ENCODE measurements around the gene MACROD2.

MACROD2 gene

DNA sequence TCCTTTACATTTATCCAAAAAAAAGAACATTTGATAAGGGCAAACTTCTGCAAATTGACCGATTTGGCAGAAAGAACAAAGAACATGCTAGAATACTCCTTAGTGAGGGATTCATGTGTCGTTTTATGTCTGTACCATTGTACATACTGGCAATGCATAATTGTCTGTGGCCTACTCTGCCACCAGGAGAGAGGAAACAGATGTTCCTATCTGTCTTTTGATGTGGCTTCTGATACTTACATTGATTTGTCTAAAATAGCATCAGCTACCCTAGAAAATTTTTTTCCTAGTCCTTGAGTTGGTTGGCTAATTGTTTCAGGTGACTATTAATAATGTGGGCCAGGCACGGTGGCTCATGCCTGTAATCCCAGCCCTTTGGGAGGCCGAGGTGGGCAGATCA lies 1923.8 kb downstream of the MACROD2 start:
- Histone ChIP-seq H3K4me1 (ENCODE audit: control insufficient read depth, insufficient read depth, low read length) (no peaks in the 10 kb centered on the region), H3K9me3 (ENCODE audit: control insufficient read depth, insufficient read depth, low read depth, low read length) (no peaks in the 10 kb centered on the region), H3K27ac (ENCODE audit: extremely low read depth, low read depth, low read length) (no peak overlapping the region), H3K36me3 (ENCODE audit: control insufficient read depth in 2 of 2, insufficient read depth in 1 of 2, low read length in 2 of 2) (no peaks in the 10 kb centered on the region), H3K4me3 (ENCODE audit: low read depth, low read length) (no peak overlapping the region)
- ChIA-PET POLR2A (no interaction called here), CTCF (no interaction called here)
- no peak for TF ChIP-seq ZNF266 (tag by site-specific recombination; IDR thresholded peaks at IDR 0.05; ENCODE audit: low read depth)
- TF ChIP-seq ZNF391 (tag by site-specific recombination; IDR thresholded peaks at IDR 0.05; ENCODE audit: borderline replicate concordance, low read depth) = no peak
- no peak for TF ChIP-seq ZNF404 (tag by site-specific recombination; IDR thresholded peaks at IDR 0.05)
- TF ChIP-seq ZNF629 (tag by site-specific recombination; IDR thresholded peaks at IDR 0.05) = no peak
- TF ChIP-seq ZNF398 (tag by site-specific recombination; IDR thresholded peaks at IDR 0.05) = no peak
- TF ChIP-seq ZNF707 (tag by site-specific recombination; IDR thresholded peaks at IDR 0.05) = no peak
- TF ChIP-seq ZNF132 (tag by site-specific recombination; IDR thresholded peaks at IDR 0.05; ENCODE audit: borderline replicate concordance) = no peak
- no peak for TF ChIP-seq ZNF221 (tag by site-specific recombination; IDR thresholded peaks at IDR 0.05; ENCODE audit: borderline replicate concordance)
- TF ChIP-seq, protein P1, sequence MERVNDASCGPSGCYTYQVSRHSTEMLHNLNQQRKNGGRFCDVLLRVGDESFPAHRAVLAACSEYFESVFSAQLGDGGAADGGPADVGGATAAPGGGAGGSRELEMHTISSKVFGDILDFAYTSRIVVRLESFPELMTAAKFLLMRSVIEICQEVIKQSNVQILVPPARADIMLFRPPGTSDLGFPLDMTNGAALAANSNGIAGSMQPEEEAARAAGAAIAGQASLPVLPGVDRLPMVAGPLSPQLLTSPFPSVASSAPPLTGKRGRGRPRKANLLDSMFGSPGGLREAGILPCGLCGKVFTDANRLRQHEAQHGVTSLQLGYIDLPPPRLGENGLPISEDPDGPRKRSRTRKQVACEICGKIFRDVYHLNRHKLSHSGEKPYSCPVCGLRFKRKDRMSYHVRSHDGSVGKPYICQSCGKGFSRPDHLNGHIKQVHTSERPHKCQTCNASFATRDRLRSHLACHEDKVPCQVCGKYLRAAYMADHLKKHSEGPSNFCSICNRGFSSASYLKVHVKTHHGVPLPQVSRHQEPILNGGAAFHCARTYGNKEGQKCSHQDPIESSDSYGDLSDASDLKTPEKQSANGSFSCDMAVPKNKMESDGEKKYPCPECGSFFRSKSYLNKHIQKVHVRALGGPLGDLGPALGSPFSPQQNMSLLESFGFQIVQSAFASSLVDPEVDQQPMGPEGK (tag by site-specific recombination; IDR thresholded peaks at IDR 0.05) = no peak
- TF ChIP-seq ZNF549 (tag by site-specific recombination; IDR thresholded peaks at IDR 0.05) = no peak
- TF ChIP-seq ZNF660 (tag by site-specific recombination; IDR thresholded peaks at IDR 0.05) = no peak
- TF ChIP-seq ZNF585B (tag by site-specific recombination; IDR thresholded peaks at IDR 0.05) = no peak
- no peak for TF ChIP-seq ZNF274 (IDR thresholded peaks at IDR 0.05; ENCODE audit: low read length)
- no peak for TF ChIP-seq ZNF274 (tag by site-specific recombination; IDR thresholded peaks at IDR 0.05; ENCODE audit: borderline replicate concordance)
- TF ChIP-seq SP7 (tag by site-specific recombination; IDR thresholded peaks at IDR 0.05) = no peak
- no peak for TF ChIP-seq INSM2 (tag by site-specific recombination; IDR thresholded peaks at IDR 0.05)
- TF ChIP-seq, protein P2, sequence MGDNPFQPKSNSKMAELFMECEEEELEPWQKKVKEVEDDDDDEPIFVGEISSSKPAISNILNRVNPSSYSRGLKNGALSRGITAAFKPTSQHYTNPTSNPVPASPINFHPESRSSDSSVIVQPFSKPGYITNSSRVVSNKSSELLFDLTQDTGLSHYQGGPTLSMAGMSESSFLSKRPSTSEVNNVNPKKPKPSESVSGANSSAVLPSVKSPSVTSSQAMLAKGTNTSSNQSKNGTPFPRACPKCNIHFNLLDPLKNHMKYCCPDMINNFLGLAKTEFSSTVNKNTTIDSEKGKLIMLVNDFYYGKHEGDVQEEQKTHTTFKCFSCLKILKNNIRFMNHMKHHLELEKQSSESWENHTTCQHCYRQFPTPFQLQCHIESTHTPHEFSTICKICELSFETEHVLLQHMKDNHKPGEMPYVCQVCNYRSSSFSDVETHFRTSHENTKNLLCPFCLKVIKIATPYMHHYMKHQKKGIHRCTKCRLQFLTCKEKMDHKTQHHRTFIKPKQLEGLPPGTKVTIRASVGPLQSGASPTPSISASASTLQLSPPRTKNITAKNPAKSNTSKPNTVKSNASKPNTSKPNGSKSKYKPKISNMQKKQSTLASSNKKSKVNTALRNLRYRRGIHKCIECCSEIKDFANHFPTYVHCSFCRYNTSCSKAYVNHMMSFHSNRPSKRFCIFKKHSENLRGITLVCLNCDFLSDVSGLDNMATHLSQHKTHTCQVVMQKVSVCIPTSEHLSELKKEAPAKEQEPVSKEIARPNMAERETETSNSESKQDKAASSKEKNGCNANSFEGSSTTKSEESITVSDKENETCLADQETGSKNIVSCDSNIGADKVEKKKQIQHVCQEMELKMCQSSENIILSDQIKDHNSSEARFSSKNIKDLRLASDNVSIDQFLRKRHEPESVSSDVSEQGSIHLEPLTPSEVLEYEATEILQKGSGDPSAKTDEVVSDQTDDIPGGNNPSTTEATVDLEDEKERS (tag by site-specific recombination; IDR thresholded peaks at IDR 0.05) = no peak
- TF ChIP-seq ZNF670 (tag by site-specific recombination; IDR thresholded peaks at IDR 0.05; ENCODE audit: low read depth) = no peak

- Histone ChIP-seq H3K4me3 (ENCODE audit: low read depth, low read length) (no peak overlapping the region), H3K4me1 (ENCODE audit: control insufficient read depth, insufficient read depth, low read length) (no peaks in the 10 kb centered on the region), H3K27ac (ENCODE audit: extremely low read depth, low read depth, low read length) (no peak overlapping the region), H3K36me3 (ENCODE audit: control insufficient read depth in 2 of 2, insufficient read depth in 1 of 2, low read length in 2 of 2) (no peaks in the 10 kb centered on the region), H3K9me3 (ENCODE audit: control insufficient read depth, insufficient read depth, low read depth, low read length) (no peaks in the 10 kb centered on the region)
- POLR2A ChIA-PET = no interaction called here
- CTCF ChIA-PET = no interaction called here
- TF ChIP-seq KLF1 (tag by site-specific recombination; IDR thresholded peaks at IDR 0.05) (no peak), ZFHX2 (tag by site-specific recombination; conservative IDR thresholded peaks at IDR 0.05) (no peak), HOXD13 (CRISPR knock-in tag; IDR thresholded peaks at IDR 0.05; ENCODE audit: borderline replicate concordance) (no peak)
- TF ChIP-seq, protein P3, sequence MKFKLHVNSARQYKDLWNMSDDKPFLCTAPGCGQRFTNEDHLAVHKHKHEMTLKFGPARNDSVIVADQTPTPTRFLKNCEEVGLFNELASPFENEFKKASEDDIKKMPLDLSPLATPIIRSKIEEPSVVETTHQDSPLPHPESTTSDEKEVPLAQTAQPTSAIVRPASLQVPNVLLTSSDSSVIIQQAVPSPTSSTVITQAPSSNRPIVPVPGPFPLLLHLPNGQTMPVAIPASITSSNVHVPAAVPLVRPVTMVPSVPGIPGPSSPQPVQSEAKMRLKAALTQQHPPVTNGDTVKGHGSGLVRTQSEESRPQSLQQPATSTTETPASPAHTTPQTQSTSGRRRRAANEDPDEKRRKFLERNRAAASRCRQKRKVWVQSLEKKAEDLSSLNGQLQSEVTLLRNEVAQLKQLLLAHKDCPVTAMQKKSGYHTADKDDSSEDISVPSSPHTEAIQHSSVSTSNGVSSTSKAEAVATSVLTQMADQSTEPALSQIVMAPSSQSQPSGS (tag by site-specific recombination; IDR thresholded peaks at IDR 0.05; ENCODE audit: low read depth) = no peak
Observed at GRCh38 chr20:15921930-15922329, 1926.6 kb downstream of the MACROD2 start.
